ENCODE results near the gene PTPRU.

Gene PTPRU

DNA sequence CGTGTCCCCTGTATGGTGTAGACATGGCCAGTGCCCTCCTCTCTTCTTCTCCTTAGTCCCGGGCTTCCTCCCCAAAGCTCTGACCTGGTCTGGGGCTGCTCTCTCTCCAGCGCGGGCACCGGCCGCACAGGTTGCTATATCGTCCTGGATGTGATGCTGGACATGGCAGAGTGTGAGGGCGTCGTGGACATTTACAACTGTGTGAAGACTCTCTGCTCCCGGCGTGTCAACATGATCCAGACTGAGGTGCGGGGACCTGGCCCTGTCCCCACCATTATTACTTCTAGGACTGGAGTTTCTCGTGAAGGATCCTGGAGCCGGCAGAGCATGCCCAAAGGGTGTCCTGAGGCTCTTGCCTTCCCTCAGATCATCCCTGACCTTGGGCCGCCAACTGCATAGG lies 78.9 kb downstream of the PTPRU start:
- H3K36me3 ChIP-seq = no peaks in the 10 kb centered on the region
- H3K4me3 ChIP-seq = no peak overlapping the region
- no peak overlapping the region for H3K27ac ChIP-seq
- no peak overlapping the region for H3K4me2 ChIP-seq
- peaks cover 0 to under 1% (median 0%) of the 10 kb centered on the region in 11 experiments; a peak in 2 of 22 replicates for H4K20me1 ChIP-seq
- no peak for TF ChIP-seq Cebpa-rat (IDR thresholded peaks at IDR 0.05)
- no peaks in the 10 kb centered on the region for H3K9me3 ChIP-seq (replicated peaks in 1 of 11)
- no peak overlapping the region for H3K9ac ChIP-seq
- no peaks in the 10 kb centered on the region for H3K4me1 ChIP-seq
- H3K27me3 ChIP-seq = no peaks in the 10 kb centered on the region

DNA sequence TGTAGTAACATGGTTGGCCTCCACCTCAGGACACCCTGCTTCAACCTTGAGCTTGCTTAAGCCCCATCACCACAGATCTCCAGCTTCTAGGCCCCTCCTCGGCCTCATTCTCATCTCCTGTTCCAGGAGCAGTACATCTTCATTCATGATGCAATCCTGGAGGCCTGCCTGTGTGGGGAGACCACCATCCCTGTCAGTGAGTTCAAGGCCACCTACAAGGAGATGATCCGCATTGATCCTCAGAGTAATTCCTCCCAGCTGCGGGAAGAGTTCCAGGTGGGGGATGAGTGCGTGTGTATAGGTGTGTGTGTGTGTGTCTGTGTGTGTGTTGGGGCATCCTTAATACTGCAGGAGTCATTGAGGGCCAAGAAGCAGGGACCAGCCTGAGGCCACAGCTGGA lies 79.6 kb downstream of the PTPRU start:
- Histone ChIP-seq H3K9me3 (replicated peaks in 1 of 11) (no peaks in the 10 kb centered on the region), H3K4me2 (no peak overlapping the region), H3K9ac (no peak overlapping the region), H3K27me3 (no peaks in the 10 kb centered on the region), H3K27ac (no peak overlapping the region), H3K4me1 (no peaks in the 10 kb centered on the region), H4K20me1 (peaks cover 0 to 3% (median 0%) of the 10 kb centered on the region in 11 experiments; a peak in 2 of 22 replicates), H3K4me3 (no peak overlapping the region), H3K36me3 (no peaks in the 10 kb centered on the region)
- TF ChIP-seq Cebpa-rat (IDR thresholded peaks at IDR 0.05) = no peak

DNA sequence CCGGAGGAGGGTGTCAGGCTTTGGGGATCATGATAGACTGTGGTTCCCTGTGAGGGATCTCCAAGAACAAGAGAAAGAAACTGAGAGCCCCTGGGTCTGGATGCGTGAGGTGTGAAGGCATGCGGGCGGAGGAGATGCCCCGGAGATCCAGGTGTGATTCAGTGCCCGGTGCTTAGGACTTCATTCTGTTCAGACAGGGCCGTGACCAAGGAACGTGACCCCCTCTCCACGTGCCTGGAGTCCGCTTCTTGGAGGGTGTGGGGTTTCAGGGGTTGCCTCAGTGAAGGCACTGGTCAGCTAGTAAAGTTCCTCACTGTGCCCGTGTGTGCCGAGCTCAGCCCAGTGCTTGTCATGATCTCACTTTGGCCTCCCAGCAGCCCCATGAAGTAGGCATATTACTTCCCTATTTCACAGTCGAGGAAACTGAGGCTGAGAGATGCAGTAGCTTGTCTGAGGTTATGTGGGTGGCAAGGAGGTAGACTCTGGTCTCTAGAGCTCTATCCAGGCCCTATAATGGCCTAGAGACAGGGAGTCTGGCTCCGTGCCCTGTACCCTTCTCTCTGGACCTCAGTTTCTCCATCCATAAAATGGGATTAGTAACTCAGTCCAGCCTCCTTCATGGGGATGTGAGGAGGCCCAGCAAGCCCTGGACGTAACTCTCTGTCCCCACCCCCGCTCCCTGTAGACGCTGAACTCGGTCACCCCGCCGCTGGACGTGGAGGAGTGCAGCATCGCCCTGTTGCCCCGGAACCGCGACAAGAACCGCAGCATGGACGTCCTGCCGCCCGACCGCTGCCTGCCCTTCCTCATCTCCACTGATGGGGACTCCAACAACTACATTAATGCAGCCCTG lies 81.0 kb downstream of the PTPRU start:
- no peaks in the 10 kb centered on the region for H3K9me3 ChIP-seq (replicated peaks in 1 of 11)
- no peak overlapping the region for H3K27ac ChIP-seq
- no peak overlapping the region for H3K4me2 ChIP-seq
- no peak for TF ChIP-seq Cebpa-rat (IDR thresholded peaks at IDR 0.05)
- no peaks in the 10 kb centered on the region for H3K4me1 ChIP-seq
- peaks cover 0 to 3% (median 0%) of the 10 kb centered on the region in 11 experiments; a peak in 2 of 22 replicates for H4K20me1 ChIP-seq
- no peak overlapping the region for H3K9ac ChIP-seq
- no peaks in the 10 kb centered on the region for H3K27me3 ChIP-seq
- no peaks in the 10 kb centered on the region for H3K36me3 ChIP-seq
- no peak overlapping the region for H3K4me3 ChIP-seq

DNA sequence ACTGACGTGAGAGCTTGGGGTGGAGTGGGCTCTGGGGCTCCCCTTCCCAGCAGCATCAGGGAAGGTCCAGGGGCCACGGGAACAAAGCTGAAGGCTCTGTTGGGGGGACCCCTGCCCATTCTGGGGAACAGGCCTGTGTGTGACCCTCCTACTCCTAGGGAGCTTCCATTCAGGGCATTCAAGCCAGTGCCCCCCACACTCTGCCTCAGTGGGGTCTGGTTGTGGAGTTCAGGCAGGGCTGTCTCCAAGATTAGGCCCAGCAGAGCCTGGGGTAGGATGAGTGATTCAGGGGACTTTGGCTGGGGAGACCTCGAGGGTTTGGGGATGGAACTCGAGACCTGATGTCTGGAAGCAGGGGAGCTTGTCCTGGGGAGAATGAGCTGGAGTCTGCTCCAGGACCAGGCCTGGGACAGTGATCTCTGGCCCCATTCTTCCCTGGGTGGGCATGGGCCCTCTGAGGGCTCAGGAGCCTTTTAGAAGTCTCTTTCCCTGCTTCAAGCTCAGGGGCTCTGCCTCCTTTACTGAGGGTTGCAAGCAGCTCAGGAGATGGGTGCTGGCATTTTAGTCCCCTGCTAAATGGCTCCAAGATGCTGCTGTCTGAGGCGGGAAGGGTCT lies 81.7 kb downstream of the PTPRU start:
- Histone ChIP-seq H4K20me1 (peaks cover 0 to 3% (median 0%) of the 10 kb centered on the region in 11 experiments; a peak in 2 of 22 replicates), H3K36me3 (no peaks in the 10 kb centered on the region), H3K4me1 (no peaks in the 10 kb centered on the region), H3K4me3 (no peak overlapping the region), H3K9ac (no peak overlapping the region), H3K27me3 (no peaks in the 10 kb centered on the region), H3K27ac (no peak overlapping the region), H3K9me3 (replicated peaks in 1 of 11) (no peaks in the 10 kb centered on the region), H3K4me2 (no peak overlapping the region)
- TF ChIP-seq Cebpa-rat (IDR thresholded peaks at IDR 0.05) = no peak

DNA sequence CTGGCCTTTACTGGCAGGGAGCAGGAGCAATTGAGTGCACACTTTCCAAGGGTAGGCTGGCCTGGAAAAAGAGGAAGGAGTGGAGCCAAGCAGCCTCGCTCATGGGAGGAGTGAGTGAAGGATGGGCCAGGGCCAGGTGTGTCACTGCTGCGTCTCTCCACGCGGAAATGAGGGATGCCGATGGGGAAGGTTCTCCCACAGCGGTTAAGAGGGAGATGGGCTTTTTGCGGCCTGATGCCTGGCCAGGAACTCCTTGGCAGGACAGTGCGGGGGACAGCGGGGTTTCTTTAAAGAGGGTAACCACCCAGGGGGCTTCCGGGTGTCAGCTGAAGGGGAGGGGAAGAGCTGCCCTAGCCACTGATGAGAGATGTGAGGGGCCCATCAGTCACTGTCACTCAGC lies 82.4 kb downstream of the PTPRU start:
- Histone ChIP-seq H3K4me1 (no peaks in the 10 kb centered on the region), H3K27me3 (no peaks in the 10 kb centered on the region), H3K9me3 (replicated peaks in 1 of 11) (no peaks in the 10 kb centered on the region), H3K9ac (no peak overlapping the region), H3K36me3 (no peaks in the 10 kb centered on the region), H4K20me1 (peaks cover 0 to 3% (median 0%) of the 10 kb centered on the region in 11 experiments; a peak in 2 of 22 replicates), H3K4me2 (no peak overlapping the region), H3K27ac (no peak overlapping the region), H3K4me3 (no peak overlapping the region)
- TF ChIP-seq Cebpa-rat (IDR thresholded peaks at IDR 0.05) = no peak

DNA sequence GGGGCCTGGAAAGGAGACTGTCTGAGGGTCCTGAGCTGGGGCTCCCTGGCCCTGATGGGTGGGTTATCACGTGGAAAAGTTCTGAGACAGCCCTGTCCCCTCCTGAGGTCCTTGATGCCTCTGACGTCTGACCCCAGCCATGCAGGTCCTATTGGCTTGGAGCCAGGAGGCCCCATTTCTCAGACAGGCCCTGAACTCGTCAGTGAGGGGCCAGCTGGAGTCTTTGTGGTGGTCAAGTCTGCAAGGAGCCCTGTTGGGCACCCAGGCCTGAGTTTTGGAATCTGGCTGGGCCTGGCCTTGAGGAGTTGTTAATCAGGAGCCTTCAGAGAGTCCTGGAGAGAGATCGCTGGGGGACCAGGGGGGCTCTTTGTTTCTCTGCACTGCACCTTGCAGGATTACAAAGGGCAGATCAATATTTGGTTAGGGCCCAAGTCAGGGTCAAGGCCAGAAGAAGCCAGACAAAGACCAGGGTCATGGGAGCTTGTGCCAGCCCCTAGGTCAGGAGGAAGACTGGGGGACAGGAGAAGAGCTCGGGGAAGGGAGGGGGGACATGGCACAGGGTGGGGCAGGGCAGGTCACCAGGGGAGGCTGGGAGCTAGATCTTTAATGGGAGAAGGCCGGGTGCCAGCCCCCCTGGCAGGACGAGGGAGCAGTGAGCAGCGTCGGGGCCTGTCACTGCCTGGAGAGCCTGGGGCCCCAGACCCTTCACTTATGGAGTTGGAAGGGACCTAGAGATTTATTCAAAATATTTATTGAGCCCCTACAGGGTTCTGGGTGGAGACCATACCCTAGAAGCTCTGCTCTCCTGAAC lies 83.2 kb downstream of the PTPRU start:
- no peaks in the 10 kb centered on the region for H3K27me3 ChIP-seq
- H3K9ac ChIP-seq = no peak overlapping the region
- H3K4me2 ChIP-seq = no peak overlapping the region
- no peaks in the 10 kb centered on the region for H3K9me3 ChIP-seq (replicated peaks in 1 of 11)
- H3K36me3 ChIP-seq = no peaks in the 10 kb centered on the region
- H4K20me1 ChIP-seq = peaks cover 0 to 3% (median 0%) of the 10 kb centered on the region in 11 experiments; a peak in 2 of 22 replicates
- no peak overlapping the region for H3K4me3 ChIP-seq
- no peak for TF ChIP-seq Cebpa-rat (IDR thresholded peaks at IDR 0.05)
- no peak overlapping the region for H3K27ac ChIP-seq
- no peaks in the 10 kb centered on the region for H3K4me1 ChIP-seq

DNA sequence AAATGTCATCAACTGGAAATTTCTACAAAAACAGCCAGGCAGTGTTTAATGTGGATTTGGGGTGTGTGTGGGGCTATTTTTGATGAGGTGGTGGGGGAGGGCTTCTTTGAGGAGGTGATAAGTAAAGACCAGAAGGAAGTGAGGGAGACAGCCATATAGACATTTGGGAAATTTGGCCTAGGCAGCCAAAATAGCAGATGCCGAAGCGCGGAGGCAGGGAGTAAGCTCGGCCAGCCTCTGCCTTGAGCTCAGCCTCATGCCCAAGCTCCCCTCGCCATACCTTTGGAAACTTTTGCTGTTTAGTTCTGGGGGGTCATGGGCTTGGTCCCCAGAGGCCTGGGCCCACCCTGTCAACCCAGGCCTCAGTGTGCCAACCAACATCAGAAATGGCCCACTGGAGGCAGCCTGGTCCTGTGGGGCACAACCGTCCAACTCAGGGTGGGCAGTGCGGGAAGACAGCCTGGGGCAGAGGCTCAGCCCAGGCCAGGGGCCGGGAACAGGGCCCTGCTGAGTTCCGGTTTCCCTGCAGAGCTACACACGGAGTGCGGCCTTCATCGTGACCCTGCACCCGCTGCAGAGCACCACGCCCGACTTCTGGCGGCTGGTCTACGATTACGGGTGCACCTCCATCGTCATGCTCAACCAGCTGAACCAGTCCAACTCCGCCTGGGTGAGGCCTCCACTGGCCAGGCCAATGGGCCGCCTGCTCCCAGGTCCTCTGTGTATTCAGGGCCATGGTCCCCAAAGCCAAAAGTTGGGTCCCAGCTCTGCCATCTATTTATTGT lies 84.0 kb downstream of the PTPRU start:
- peaks cover 0 to 3% (median 0%) of the 10 kb centered on the region in 11 experiments; a peak in 2 of 22 replicates for H4K20me1 ChIP-seq
- H3K4me2 ChIP-seq = no peak overlapping the region
- no peak overlapping the region for H3K9ac ChIP-seq
- no peaks in the 10 kb centered on the region for H3K4me1 ChIP-seq
- H3K27me3 ChIP-seq = no peaks in the 10 kb centered on the region
- TF ChIP-seq Cebpa-rat (IDR thresholded peaks at IDR 0.05) = no peak
- no peak overlapping the region for H3K4me3 ChIP-seq
- H3K36me3 ChIP-seq = no peaks in the 10 kb centered on the region
- no peak overlapping the region for H3K27ac ChIP-seq
- no peaks in the 10 kb centered on the region for H3K9me3 ChIP-seq (replicated peaks in 1 of 11)

DNA sequence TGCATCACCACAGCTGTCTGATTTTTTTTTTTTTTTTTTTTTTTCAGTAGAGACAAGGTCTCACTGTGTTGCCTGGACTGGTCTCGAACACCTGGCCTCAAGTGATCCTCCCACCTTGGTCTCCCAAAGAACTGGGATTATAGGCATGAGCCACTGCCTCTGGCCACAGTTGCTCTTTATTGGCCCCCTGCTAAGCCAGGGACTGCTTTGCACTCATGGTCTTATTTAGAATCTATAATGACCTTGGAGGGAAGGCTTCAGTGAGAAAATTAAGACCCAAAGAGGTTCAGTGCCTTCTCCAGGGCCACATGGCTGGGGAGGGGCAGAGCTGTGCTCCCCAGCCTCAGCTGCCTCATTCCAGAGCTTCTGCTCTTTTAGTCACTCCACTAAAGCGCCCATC lies 84.9 kb downstream of the PTPRU start:
- H3K9ac ChIP-seq = no peak overlapping the region
- no peak overlapping the region for H3K4me2 ChIP-seq
- H3K36me3 ChIP-seq = no peaks in the 10 kb centered on the region
- no peak overlapping the region for H3K4me3 ChIP-seq
- no peaks in the 10 kb centered on the region for H3K27me3 ChIP-seq
- H3K27ac ChIP-seq = no peak overlapping the region
- H4K20me1 ChIP-seq = peaks cover 0 to 3% (median 0%) of the 10 kb centered on the region in 11 experiments; a peak in 2 of 22 replicates
- no peaks in the 10 kb centered on the region for H3K4me1 ChIP-seq
- no peaks in the 10 kb centered on the region for H3K9me3 ChIP-seq (replicated peaks in 1 of 11)
- TF ChIP-seq Cebpa-rat (IDR thresholded peaks at IDR 0.05) = no peak
